Rectal smooth muscle tissue (tissue), 1 donor: ENCODE results near the gene FNDC3B.

Experiments
- H3K27ac ChIP-seq: one replicate; pipeline ENCODE4 v1.7.0; 2013; ENCODE audit warnings: low read depth, low read length, inconsistent platforms
- H3K27me3 ChIP-seq: one replicate; pipeline ENCODE4 v1.7.0; 2013; ENCODE audit warnings: low read length; ENCODE audit not compliant: control insufficient read depth, insufficient read depth
- H3K36me3 ChIP-seq: one replicate; pipeline ENCODE4 v1.7.0; 2013; ENCODE audit warnings: low read length; ENCODE audit not compliant: control insufficient read depth, insufficient read depth
- H3K4me1 ChIP-seq: one replicate; pipeline ENCODE4 v1.7.0; 2013; ENCODE audit warnings: low read length; ENCODE audit not compliant: control insufficient read depth, insufficient read depth
- H3K4me3 ChIP-seq: one replicate; pipeline ENCODE4 v1.7.0; 2013; ENCODE audit warnings: low read length
- H3K9ac ChIP-seq: one replicate; pipeline ENCODE4 v1.7.0; 2013; ENCODE audit warnings: low read length

Gene FNDC3B

DNA sequence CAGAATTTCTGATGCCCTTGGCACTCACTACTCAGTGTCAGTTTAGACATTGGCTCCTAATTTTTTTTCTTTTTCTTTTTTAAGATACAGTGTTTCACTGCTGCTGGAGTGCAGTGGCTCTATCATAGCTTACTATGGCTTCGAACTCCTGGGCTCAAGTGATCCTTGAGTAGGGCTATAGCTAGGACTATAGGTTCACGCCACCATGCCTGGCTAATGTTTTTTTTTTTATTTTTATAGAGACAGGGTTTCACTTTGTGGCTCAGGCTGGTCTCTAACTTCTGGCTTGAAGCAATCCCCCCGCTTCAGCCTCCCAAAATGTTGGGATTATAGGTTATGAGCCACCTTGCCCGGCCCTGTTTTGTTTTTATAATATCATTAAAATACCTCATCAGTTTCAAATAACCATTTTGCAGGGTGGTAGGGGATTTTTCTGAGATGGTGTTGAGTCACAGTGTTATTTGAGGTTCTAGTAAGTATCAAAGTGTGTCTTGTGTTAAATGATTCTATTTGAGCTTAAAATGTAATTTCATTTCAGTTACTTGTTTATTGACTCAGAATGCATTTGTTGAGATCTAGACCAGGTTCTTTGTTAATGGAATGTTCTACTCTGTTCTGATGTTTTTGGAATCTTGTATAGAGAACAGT, 7.0 kb downstream of the FNDC3B start:
- no peak overlapping the region for H3K4me3 ChIP-seq
- H3K9ac ChIP-seq: no peak overlapping the region
- H3K4me1 ChIP-seq: peaks cover 12% of the 10 kb centered on the region
- no peaks in the 10 kb centered on the region for H3K27me3 ChIP-seq
- no peak overlapping the region for H3K27ac ChIP-seq
- H3K36me3 ChIP-seq: peaks cover 2% of the 10 kb centered on the region

DNA sequence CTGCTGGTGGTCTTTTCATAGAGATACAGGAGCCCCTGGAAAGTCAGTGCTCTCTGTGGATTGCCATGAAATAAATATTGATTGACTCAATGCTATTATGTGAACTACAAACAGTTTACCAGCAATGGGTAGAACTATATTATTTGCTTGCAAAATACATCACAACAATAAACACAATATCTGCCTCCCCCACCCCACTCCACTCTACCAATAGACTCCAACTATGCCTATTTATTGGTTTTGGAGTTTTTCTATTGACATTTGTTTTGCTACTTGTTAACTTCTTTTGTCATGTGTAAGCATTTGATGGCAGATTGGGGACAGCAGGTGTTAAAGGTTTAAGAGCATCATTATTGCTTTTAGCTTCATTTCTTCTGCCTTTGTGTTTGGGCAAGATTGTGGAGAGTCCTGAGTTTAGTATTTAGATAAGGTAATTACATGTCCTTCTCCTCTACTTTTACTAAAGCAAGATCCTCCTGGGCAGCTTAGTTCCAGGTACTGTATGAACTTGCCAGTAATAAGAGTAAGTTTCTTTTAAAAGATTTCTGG, 8.3 kb downstream of the FNDC3B start:
- H3K27ac ChIP-seq: no peak overlapping the region

DNA sequence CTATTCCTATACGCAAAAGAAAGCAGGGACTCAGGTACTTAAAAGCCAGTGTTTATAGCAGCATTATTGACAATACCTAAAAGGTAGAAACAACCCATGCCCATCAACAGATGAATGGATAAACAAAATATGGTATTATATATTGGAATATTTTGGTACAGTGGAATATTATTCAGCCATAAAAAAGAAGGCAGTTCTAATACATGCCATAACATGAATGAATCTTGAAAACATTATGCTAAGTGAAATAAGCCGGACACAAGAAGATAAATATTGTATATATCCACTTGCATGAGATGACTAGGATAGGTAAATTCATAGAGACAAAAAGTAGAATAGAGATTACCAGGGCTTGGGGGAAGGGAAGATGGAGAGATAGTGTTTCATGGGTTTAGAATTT, 9.2 kb downstream of the FNDC3B start:
- H3K36me3 ChIP-seq: peaks cover 2% of the 10 kb centered on the region

More for the DNA sequence above, 8.3 kb downstream of the FNDC3B start:
- H3K36me3 ChIP-seq: peaks cover 2% of the 10 kb centered on the region
- no peak overlapping the region for H3K9ac ChIP-seq
- peaks cover 2% of the 10 kb centered on the region for H3K4me1 ChIP-seq
- no peak overlapping the region for H3K4me3 ChIP-seq
- H3K27me3 ChIP-seq: no peaks in the 10 kb centered on the region

DNA sequence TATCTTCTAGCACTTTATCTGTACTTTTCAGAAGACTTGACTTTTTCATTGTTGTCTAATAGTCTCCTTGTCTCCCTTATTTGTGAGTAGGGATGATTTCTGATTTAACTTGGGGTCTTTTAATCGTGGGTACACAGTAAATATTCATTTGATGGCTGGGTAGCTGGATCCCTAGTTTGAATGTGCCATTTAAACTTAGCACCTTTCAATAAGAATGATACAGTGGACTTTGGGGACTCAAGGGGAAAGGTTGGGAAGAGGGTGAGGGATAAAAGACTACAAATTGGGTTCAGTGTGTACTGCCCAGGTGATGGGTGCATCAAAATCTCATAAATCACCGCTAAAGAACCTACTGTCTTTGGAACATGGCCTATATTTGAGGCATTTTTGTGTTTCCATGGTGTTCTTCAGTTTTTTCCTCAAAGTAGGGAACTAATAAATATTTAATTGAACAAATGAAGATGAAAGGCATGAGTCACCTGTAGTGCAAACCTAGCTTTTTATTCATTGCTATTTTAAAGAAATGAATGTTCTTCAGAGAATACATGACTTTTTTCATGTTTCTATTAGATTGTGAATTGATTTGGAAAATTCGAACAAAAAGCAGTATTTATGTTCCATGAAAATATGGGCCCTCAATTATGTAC, 12.1 kb downstream of the FNDC3B start:
- no peak overlapping the region for H3K27ac ChIP-seq
- no peak overlapping the region for H3K4me3 ChIP-seq
- no peak overlapping the region for H3K9ac ChIP-seq
- H3K4me1 ChIP-seq: peaks cover 3% of the 10 kb centered on the region
- H3K36me3 ChIP-seq: peaks cover 2% of the 10 kb centered on the region
- no peaks in the 10 kb centered on the region for H3K27me3 ChIP-seq

More for the DNA sequence above, 9.2 kb downstream of the FNDC3B start:
- Histone ChIP-seq H3K27me3 (no peaks in the 10 kb centered on the region), H3K27ac (no peak overlapping the region), H3K4me1 (peaks cover 2% of the 10 kb centered on the region), H3K9ac (no peak overlapping the region), H3K4me3 (no peak overlapping the region)

DNA sequence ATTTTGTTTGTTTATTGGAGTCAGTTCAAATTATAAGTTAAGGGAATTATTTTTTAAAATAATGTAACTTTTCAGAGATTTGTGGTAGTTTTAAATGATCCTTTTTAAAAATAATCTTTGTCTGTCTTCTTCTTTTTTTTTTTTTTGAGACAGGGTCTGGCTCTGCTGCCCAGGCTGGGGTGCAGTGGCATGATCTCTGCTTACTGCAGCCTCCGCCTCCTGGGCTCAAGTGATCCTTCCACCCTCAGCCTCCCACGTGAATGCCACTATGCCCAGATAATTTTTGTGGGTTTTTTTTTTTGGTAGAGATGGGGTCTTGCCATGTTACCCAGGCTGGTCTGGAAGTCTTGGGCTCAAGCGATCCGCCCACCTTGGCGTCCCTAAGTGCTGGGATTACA, 12.6 kb downstream of the FNDC3B start:
- peaks cover 8% of the 10 kb centered on the region for H3K4me1 ChIP-seq
- no peak overlapping the region for H3K9ac ChIP-seq
- H3K36me3 ChIP-seq: peaks cover 2% of the 10 kb centered on the region
- H3K27me3 ChIP-seq: no peaks in the 10 kb centered on the region
- H3K4me3 ChIP-seq: no peak overlapping the region
- H3K27ac ChIP-seq: no peak overlapping the region

DNA sequence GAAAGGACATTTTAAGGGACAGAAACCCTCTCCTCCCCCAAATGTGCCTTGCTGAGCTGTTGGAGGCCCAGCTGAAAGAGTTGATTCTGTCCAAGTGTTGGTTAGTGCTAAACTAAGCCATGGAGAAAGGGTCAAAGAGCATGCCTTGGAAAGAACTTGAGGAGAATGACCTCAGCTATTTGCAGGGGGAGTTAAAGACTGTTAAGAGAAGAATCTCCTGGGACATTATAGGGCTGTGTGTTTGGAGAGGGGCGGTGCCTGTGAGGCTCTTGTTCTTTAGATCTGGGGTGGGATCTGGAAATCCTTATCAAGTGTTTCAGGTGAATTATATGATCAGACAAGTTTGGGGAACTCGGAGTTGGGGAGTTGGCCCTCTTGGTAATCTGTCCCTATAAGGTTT, 13.0 kb downstream of the FNDC3B start:
- Histone ChIP-seq H3K9ac (no peak overlapping the region), H3K27me3 (no peaks in the 10 kb centered on the region), H3K27ac (no peak overlapping the region), H3K36me3 (peaks cover 2% of the 10 kb centered on the region), H3K4me3 (no peak overlapping the region), H3K4me1 (peaks cover 12% of the 10 kb centered on the region)

DNA sequence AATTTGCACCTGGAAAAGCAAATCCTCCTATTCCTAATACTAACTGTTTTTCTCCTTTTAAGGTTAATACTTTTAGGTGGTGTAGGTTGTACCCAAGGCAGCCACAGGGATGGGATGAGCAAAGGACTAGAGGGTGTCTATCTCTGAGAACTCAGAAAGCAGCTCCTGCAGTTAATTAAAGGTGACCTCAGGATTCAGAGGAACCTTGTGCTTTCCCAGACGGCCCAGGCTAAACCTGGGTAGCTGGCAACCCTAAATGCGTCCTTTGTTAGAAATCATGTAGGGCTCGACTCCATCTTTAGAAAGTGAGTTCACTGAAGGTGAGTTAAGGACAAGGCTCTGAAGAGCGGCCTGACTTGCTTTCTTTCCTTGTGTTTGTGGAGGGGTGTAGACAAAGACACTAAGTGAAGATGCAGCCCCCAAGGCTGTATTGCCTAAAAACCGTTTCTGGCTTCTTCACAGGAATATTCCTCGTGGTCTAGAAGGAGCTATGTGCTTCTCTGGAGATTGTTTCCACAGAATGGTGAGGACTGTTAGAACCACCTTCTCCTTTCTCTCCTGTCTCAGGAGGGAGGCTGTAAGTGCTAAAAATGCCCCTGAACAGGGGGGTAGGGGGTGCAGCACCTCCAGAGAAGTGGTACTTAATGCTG, 14.9 kb downstream of the FNDC3B start:
- Histone ChIP-seq H3K27ac (no peak overlapping the region), H3K4me3 (no peak overlapping the region), H3K4me1 (peaks cover 12% of the 10 kb centered on the region), H3K27me3 (no peaks in the 10 kb centered on the region), H3K9ac (no peak overlapping the region), H3K36me3 (peaks cover 2% of the 10 kb centered on the region)

DNA sequence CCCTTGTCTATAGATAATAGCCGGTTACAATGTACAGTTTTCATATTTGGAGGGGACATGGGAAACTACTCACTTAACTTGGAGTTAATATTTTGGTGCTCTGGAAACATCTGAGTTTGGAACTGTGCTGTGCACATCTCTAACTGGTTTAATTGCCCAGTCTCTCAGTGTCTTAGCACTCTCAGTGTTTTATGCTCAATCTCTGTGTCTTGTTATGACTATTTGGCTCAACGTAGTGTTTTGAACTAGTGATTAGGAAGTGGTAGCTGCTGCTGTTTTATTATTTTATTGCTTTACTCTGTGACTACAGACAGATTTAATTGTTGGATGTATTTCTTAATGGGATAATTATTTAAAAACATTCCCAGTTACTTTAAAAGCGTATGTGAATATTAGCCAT, 17.0 kb downstream of the FNDC3B start:
- H3K27ac ChIP-seq: no peak overlapping the region
- H3K27me3 ChIP-seq: no peaks in the 10 kb centered on the region
- peaks cover 12% of the 10 kb centered on the region for H3K4me1 ChIP-seq
- no peak overlapping the region for H3K9ac ChIP-seq
- H3K36me3 ChIP-seq: no peaks in the 10 kb centered on the region
- no peak overlapping the region for H3K4me3 ChIP-seq

DNA sequence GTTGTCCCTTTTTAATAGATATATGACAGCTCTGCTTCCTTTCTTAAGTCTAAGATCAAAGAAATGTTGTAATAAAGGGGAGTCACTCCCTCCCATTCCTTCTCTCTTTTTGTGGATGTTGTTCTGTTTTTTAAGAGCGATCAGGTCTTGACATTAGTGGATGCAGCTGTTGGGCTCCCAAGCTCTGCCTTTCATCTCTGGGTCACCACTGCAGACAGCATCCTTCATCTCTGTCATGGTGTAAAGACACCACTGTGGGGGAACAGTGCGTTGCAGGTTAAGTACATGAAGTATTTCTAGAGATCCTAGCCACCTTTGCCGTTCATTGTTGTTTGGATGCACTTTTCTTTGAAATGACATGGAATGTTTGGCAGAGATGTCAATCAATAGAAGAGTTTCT, 17.7 kb downstream of the FNDC3B start:
- no peak overlapping the region for H3K4me3 ChIP-seq
- H3K27me3 ChIP-seq: no peaks in the 10 kb centered on the region
- no peak overlapping the region for H3K9ac ChIP-seq
- H3K36me3 ChIP-seq: no peaks in the 10 kb centered on the region
- H3K4me1 ChIP-seq: peaks cover 12% of the 10 kb centered on the region
- H3K27ac ChIP-seq: no peak overlapping the region

DNA sequence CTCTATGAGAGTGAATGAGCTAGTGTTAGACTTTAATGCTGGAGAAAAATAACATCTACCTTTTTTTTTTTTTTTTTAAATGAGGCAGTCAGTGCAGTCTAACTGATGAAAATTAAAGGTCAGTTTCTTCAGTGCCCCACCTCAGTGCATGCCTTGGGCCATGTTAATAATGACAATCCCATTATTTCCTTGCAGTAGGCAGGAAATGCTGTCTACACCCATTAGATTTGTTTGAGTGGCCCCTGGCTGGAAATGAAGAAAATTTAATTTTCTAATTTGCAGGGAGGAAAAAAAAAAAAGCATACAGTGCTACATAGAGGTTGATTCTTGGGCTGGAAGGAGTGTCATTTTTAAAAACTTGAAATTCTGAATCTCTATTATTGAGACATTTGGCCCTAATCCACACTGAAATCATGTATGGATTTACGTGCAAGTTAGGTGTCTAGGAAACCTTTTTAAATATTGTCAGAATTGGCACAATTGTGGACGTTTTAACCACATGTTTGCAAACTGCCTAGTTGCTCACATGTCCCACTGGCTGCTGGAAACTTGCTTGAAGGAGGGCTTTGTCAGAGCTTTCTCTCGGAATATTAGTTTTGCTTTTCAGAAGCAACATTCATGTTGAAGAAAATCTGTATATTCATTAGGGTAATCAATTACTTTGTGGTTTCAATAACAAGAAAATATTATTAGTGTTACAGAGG, 18.4 kb downstream of the FNDC3B start:
- Histone ChIP-seq H3K27ac (no peak overlapping the region), H3K9ac (no peak overlapping the region), H3K4me1 (peaks cover 12% of the 10 kb centered on the region), H3K36me3 (no peaks in the 10 kb centered on the region), H3K27me3 (no peaks in the 10 kb centered on the region), H3K4me3 (no peak overlapping the region)

DNA sequence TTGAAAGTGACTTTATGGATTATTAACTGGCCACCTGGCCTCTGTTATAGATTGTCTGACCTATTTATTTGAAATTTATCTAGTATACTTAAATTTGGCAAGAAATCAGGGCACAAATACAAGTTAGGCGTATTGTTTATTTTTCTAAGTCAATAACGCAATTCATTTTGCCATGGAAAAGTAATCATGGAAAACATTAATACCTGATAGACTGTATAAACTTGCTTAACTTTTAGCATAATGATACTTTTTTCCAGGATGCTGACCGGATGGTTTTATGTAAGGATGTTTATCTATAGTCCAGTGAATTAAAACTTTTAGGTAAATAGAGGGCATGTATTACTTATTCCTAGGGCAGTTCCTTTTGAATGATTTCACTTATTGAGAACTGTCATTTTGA, 20.2 kb downstream of the FNDC3B start:
- peaks cover 12% of the 10 kb centered on the region for H3K4me1 ChIP-seq
- H3K27ac ChIP-seq: no peak overlapping the region
- no peak overlapping the region for H3K9ac ChIP-seq

DNA sequence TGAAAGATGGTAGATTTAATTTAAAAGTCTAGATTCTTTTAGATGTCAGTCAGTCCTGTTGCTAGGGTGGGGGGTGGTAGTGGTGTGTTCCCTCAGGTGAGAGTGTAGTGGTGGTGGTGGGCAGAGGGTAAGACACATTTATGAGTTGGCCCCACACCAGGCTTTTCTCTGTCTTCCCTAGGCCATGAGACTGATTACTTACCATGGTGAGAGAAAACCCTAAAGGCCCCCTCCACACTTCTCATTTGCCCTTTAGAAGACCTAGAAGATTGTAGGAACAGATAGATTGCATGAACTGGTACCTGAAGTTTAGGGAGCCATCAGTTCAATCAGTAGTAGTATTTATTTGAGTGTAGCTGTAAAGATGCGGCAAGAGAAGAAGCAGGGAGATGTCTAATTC, 20.9 kb downstream of the FNDC3B start:
- Histone ChIP-seq H3K9ac (no peak overlapping the region), H3K27me3 (no peaks in the 10 kb centered on the region), H3K36me3 (no peaks in the 10 kb centered on the region), H3K4me1 (peaks cover 12% of the 10 kb centered on the region), H3K27ac (no peak overlapping the region), H3K4me3 (no peak overlapping the region)

More for the DNA sequence above, 20.2 kb downstream of the FNDC3B start:
- Histone ChIP-seq H3K4me3 (no peak overlapping the region), H3K36me3 (no peaks in the 10 kb centered on the region), H3K27me3 (no peaks in the 10 kb centered on the region)
